Suprapubic skin (tissue), 4 donors: ENCODE data around the gene SPC24.

Experiments used
- POLR2A ChIP-seq, 2 donors: fragments of 450-650 bp; IDR thresholded peaks; one replicate each; pipeline ENCODE4 v1.6.1; 2017; ENCODE audit warnings: antibody characterized with exemption in 2 of 2, mild to moderate bottlenecking in 2 of 2, moderate library complexity in 2 of 2
- POLR2AphosphoS5 ChIP-seq, 3 donors: sonication (generic); formaldehyde crosslinking; IDR thresholded peaks; one replicate each; pipeline ENCODE4 v1.6.1; 2017; ENCODE audit warnings: antibody characterized with exemption in 3 of 3
- TF ChIP-seq, protein P1 (sequence below), 2 donors: fragments of 200-600 bp in 1 of 2; fragments of 450-650 bp in 1 of 2; sonication (generic) in 1 of 2; IDR thresholded peaks; one replicate each; pipeline ENCODE4 v1.5.1; 2016 to 2019; ENCODE audit warnings: antibody characterized with exemption in 2 of 2, mild to moderate bottlenecking in 1 of 2, moderate library complexity in 1 of 2

- TF ChIP-seq POLR2A (IDR thresholded peaks at IDR 0.05), result no peak
- TF ChIP-seq, protein P1, sequence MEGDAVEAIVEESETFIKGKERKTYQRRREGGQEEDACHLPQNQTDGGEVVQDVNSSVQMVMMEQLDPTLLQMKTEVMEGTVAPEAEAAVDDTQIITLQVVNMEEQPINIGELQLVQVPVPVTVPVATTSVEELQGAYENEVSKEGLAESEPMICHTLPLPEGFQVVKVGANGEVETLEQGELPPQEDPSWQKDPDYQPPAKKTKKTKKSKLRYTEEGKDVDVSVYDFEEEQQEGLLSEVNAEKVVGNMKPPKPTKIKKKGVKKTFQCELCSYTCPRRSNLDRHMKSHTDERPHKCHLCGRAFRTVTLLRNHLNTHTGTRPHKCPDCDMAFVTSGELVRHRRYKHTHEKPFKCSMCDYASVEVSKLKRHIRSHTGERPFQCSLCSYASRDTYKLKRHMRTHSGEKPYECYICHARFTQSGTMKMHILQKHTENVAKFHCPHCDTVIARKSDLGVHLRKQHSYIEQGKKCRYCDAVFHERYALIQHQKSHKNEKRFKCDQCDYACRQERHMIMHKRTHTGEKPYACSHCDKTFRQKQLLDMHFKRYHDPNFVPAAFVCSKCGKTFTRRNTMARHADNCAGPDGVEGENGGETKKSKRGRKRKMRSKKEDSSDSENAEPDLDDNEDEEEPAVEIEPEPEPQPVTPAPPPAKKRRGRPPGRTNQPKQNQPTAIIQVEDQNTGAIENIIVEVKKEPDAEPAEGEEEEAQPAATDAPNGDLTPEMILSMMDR (IDR thresholded peaks at IDR 0.05), result no peak
- no peak for TF ChIP-seq POLR2AphosphoS5 (IDR thresholded peaks at IDR 0.05)
Measured at GRCh38 chr19:11164296-11164695, 8.7 kb upstream of the SPC24 start.
